GM12878 (cell line): Measurements from ENCODE around the gene RNF11. TPM values are rescaled to one million over a fixed set of nuclear protein-coding genes. Genes with fewer than 3 reads are reported as not detected.

Experiments used
- ATAC-seq: fragments of 200-7000 bp; cut with Tn5 transposase; 3 replicates; pipeline ENCODE4 v1.9.1; 2020; ENCODE audit warnings: mild to moderate bottlenecking, moderate library complexity
- BruUV-seq: library from RNA; stranded (reverse); fragments of 400-500 nt; replicated peaks from 2 replicates; lab custom pipeline; 2021; lab: Mats Ljungman, UMichigan
- CTCF ChIA-PET: fragments of 300-600 bp; sonication (Branson Sonifier 250); formaldehyde crosslinking; extraction: SDS; loops from one replicate; lab custom pipeline; 2021; ENCODE audit warnings: inconsistent platforms; lab: Yijun Ruan, JAX
- POLR2A ChIA-PET: fragments of 350-600 bp; formaldehyde crosslinking; extraction: SDS; loops from one replicate; lab custom pipeline; 2021; ENCODE audit warnings: inconsistent platforms; lab: Charles Lee
- RAD21 ChIA-PET: fragments of 300-600 bp; sonication (Branson Sonifier 250); formaldehyde crosslinking; loops from one replicate; lab custom pipeline; 2023; ENCODE audit warnings: antibody characterized with exemption; ENCODE audit not compliant: unreplicated experiment; lab: Charles Lee
- SMC1A ChIA-PET: fragments of 300-600 bp; sonication (Branson Sonifier 250); formaldehyde crosslinking; loops from one replicate; lab custom pipeline; 2023; ENCODE audit not compliant: unreplicated experiment, uncharacterized antibody; lab: Charles Lee
- DNase-seq: peaks from one replicate; pipeline ENCODE4 v3.0.0-alpha.2; 2011; ENCODE audit warnings: low read depth, low spot score
- FAIRE-seq: peaks from 3 replicates; lab custom pipeline; 2011; peaks lifted over from hg19 to GRCh38; lab: Jason Lieb, UNC
- H2AFZ ChIP-seq: 2 replicates; pipeline ENCODE4 v1.6.0; 2011; ENCODE audit warnings: low read depth, low read length, control low read depth; ENCODE audit not compliant: control insufficient read depth
- H3K27ac ChIP-seq: 2 replicates; pipeline ENCODE4 v1.5.1; 2011; ENCODE audit warnings: control low read depth; ENCODE audit not compliant: control insufficient read depth, insufficient read depth
- H3K27me3 ChIP-seq, 2 experiments: replicated peaks in 1 of 2; 2 replicates each; pipeline versions ENCODE4 v1.6.0 to v1.6.1; 2011; ENCODE audit warnings: low read length in 1 of 2; ENCODE audit not compliant: control insufficient read depth in 2 of 2, insufficient read depth in 2 of 2
- H3K36me3 ChIP-seq, 2 experiments: 2 replicates each; pipeline ENCODE4 v1.5.1; 2011; ENCODE audit warnings: low read length in 1 of 2; ENCODE audit not compliant: control insufficient read depth in 2 of 2, insufficient read depth in 2 of 2
- H3K4me1 ChIP-seq: 2 replicates; pipeline ENCODE4 v1.6.1; 2011; ENCODE audit warnings: mild to moderate bottlenecking, low read length, moderate library complexity, mixed read lengths; ENCODE audit not compliant: control insufficient read depth, insufficient read depth
- H3K4me2 ChIP-seq: 2 replicates; pipeline ENCODE4 v1.6.0; 2011; ENCODE audit warnings: control low read depth; ENCODE audit not compliant: control insufficient read depth, insufficient read depth
- H3K4me3 ChIP-seq: fragments of 200-600 bp; sonication (generic); 2 replicates; pipeline ENCODE4 v1.5.1; 2016
- H3K79me2 ChIP-seq: 2 replicates; pipeline ENCODE4 v1.6.0; 2011; ENCODE audit warnings: low read length; ENCODE audit not compliant: control insufficient read depth, insufficient read depth
- H3K9ac ChIP-seq: 2 replicates; pipeline ENCODE4 v1.8.0; 2011; ENCODE audit warnings: low read length, control low read depth, mixed read lengths; ENCODE audit not compliant: control insufficient read depth, insufficient read depth
- H3K9me3 ChIP-seq: replicated peaks from 3 replicates; pipeline ENCODE4 v1.5.1; 2011; ENCODE audit warnings: mild to moderate bottlenecking, low read length; ENCODE audit not compliant: control insufficient read depth, insufficient read depth
- H4K20me1 ChIP-seq: 2 replicates; pipeline ENCODE4 v1.6.0; 2011; ENCODE audit not compliant: control insufficient read depth, insufficient read depth
- ATF7 ChIP-seq: fragments of 450-650 bp; IDR thresholded peaks from 2 replicates; pipeline ENCODE4 v1.6.1; 2016; ENCODE audit warnings: low read depth, mild to moderate bottlenecking
- CHD4 ChIP-seq: fragments of 200-600 bp; sonication (generic); IDR thresholded peaks from 2 replicates; pipeline ENCODE4 v1.6.1; 2016; ENCODE audit warnings: mild to moderate bottlenecking
- CREM ChIP-seq: IDR thresholded peaks from 2 replicates; pipeline ENCODE4 v1.6.1; 2014; ENCODE audit warnings: antibody characterized with exemption, low read depth
- GABPA ChIP-seq: IDR thresholded peaks from 2 replicates; pipeline ENCODE4 v1.6.1; 2014; ENCODE audit warnings: antibody characterized with exemption, low read depth, mild to moderate bottlenecking, inconsistent platforms
- GATAD2B ChIP-seq: fragments of 450-650 bp; conservative IDR thresholded peaks from 2 replicates; pipeline ENCODE4 v1.6.1; 2017; ENCODE audit warnings: low read depth, mild to moderate bottlenecking, moderate library complexity
- HDGF ChIP-seq: fragments of 450-650 bp; IDR thresholded peaks from 2 replicates; pipeline ENCODE4 v1.6.1; 2016; ENCODE audit warnings: antibody characterized with exemption
- MEF2B ChIP-seq: fragments of 450-650 bp; IDR thresholded peaks from 2 replicates; pipeline ENCODE4 v1.6.1; 2018; ENCODE audit warnings: mild to moderate bottlenecking, moderate library complexity; ENCODE audit not compliant: partially characterized antibody, poor library complexity, severe bottlenecking
- NR2C1 ChIP-seq: fragments of 450-650 bp; IDR thresholded peaks from 2 replicates; pipeline ENCODE4 v1.6.1; 2017; ENCODE audit warnings: antibody characterized with exemption, mild to moderate bottlenecking, moderate library complexity
- RBBP5 ChIP-seq: fragments of 200-600 bp; sonication (generic); conservative IDR thresholded peaks from 2 replicates; pipeline ENCODE4 v1.6.1; 2016
- SPI1 ChIP-seq: IDR thresholded peaks from 2 replicates; pipeline ENCODE4 v1.6.1; 2011; ENCODE audit warnings: low read depth, mild to moderate bottlenecking, low read length, moderate library complexity, borderline replicate concordance; ENCODE audit not compliant: insufficient read depth
- TBL1XR1 ChIP-seq: IDR thresholded peaks from 2 replicates; pipeline ENCODE4 v1.6.1; 2012; ENCODE audit warnings: low read depth, low read length, improper control_type of control experiment
- WGBS: methylation state at CpG from one replicate; pipeline ENCODE4 v1.1.6; 2016; ENCODE audit warnings: low lambda C conversion rate; ENCODE audit not compliant: insufficient replicate concordance, insufficient coverage; ENCODE audit errors: missing lambda C conversion rate; 5-methylcytosine and 5-hydroxymethylcytosine counted together
- in situ Hi-C: fragments of 300-500 bp; cut with MboI; formaldehyde crosslinking; loops from 9 replicates; pipeline ENCODE4 v1.14.3; 2018; ENCODE audit warnings: mixed read lengths
- intact Hi-C: fragments of 100-400 bp; cut with micrococcal nuclease; formaldehyde crosslinking; loops from one replicate; pipeline ENCODE4 v1.14.2; 2022; ENCODE audit not compliant: unreplicated experiment
- polyA plus RNA-seq, 11 experiments: library from polyadenylated mRNA; depleted of rRNA in 4 of 11; unstranded in 6 of 11; stranded (reverse) in 5 of 11; fragments of >200 nt; fragmentation: Nextera tagmentation in 4 of 11; fragmentation: Illumina TruSeq in 1 of 11; extraction: Ambion mirVana in 4 of 11; extraction: Trizol in 1 of 11; gene quantifications; 1 replicate in 1 of 11; 2 replicates in 10 of 11; pipeline versions ENCODE4 v1.2.1 to v1.2.3, GENCODE V29; 2011 to 2016; ENCODE audit warnings: inconsistent platforms in 2 of 11, missing spikeins in 2 of 11, low read depth in 1 of 11
- total RNA-seq, 4 experiments: library from RNA; depleted of rRNA in 3 of 4; stranded (reverse); fragments of >200 nt in 3 of 4; fragmentation: Illumina TruSeq in 1 of 4; extraction: Trizol in 1 of 4; gene quantifications; 2 replicates each; pipeline versions ENCODE4 v1.2.1 to v1.2.3, GENCODE V29; 2013 to 2021

The RNF11 gene
- total and polyA plus RNA-seq, 10 of the 15 experiments (the other 5 are each of a cell fraction or from before 2014, with no cell fraction given): 9.5 to 43.6 (median 32.3) TPM

- H3K27me3 ChIP-seq: no peaks in the 10 kb centered on the region
- no peak for FAIRE-seq
- peaks cover 21% of the 10 kb centered on the region for H3K4me1 ChIP-seq
- WGBS: 97% methylated on average over 2 of the region's 2 CpGs
- H4K20me1 ChIP-seq: no peaks in the 10 kb centered on the region
- peak overlapping the region; percentile 13; the same call in 1 of the 2 replicates for H3K4me3 ChIP-seq
- peak overlapping the region; percentile 2 for H3K4me2 ChIP-seq
- H3K9me3 ChIP-seq: no peaks in the 10 kb centered on the region; the same call in 2 of the 3 replicates
- no peak overlapping the region for H3K9ac ChIP-seq
- TF ChIP-seq SPI1: no peak
- TF ChIP-seq ATF7: no peak
- no peak for TF ChIP-seq HDGF
- no peak for TF ChIP-seq TBL1XR1
- TF ChIP-seq CHD4: no peak
- TF ChIP-seq GATAD2B: no peak
- no peak for TF ChIP-seq NR2C1
- no peak for TF ChIP-seq CREM
- TF ChIP-seq GABPA: no peak
- TF ChIP-seq RBBP5: no peak
- no peak for TF ChIP-seq MEF2B
- TF ChIP-seq, all 136 proteins: peak for 0
- intact Hi-C loops (no loop called here), in situ Hi-C loops (no loop called here)
- BruUV-seq: no TSS peak
- ATAC-seq: no peak
- no peak overlapping the region for H2AFZ ChIP-seq
- RAD21 ChIA-PET: no interaction called here
- POLR2A ChIA-PET: no interaction called here
- CTCF ChIA-PET: no interaction called here
- no peak overlapping the region for H3K27ac ChIP-seq
- peaks cover 59% of the 10 kb centered on the region for H3K79me2 ChIP-seq
- DNase-seq: no peak
- no peaks in the 10 kb centered on the region; a peak in 1 of 4 replicates for H3K36me3 ChIP-seq
- SMC1A ChIA-PET: interaction anchor here (1.7 kb wide), 1 partner anchor 15 kb away, joined by 5 read pairs; no protein-coding TSS in a partner anchor
Observed at GRCh38 chr1:51240084-51240483, 4.0 kb downstream of the RNF11 start.
